ENCODE measurements around the gene SSBP3. TPM values are rescaled to one million over a fixed set of nuclear protein-coding genes. Genes with fewer than 3 reads are reported as not detected.

SSBP3 gene
- total RNA-seq, 2 donors from 2014 or later: 63.8 to 76.5 TPM

GRCh38 chr1:54355931-54356679, 50.1 kb downstream of the SSBP3 start:
- Histone ChIP-seq H3K27me3 (no peaks in the 10 kb centered on the region), H3K27ac (peak overlapping the region; percentile 57), H3K4me1 (peaks cover 20% of the 10 kb centered on the region), H3K9ac (ENCODE audit: low read depth in 2 of 2, low read length in 2 of 2) (peak overlapping the region in 1 of 2 donors; percentile 68), H3K4me3 (peak overlapping the region; percentile 27), H3K9me3 (no peaks in the 10 kb centered on the region), H3K36me3 (peaks cover 5% of the 10 kb centered on the region)
- intact Hi-C loops (cut with DNase I): no loop called here
- TF ChIP-seq, protein P1, sequence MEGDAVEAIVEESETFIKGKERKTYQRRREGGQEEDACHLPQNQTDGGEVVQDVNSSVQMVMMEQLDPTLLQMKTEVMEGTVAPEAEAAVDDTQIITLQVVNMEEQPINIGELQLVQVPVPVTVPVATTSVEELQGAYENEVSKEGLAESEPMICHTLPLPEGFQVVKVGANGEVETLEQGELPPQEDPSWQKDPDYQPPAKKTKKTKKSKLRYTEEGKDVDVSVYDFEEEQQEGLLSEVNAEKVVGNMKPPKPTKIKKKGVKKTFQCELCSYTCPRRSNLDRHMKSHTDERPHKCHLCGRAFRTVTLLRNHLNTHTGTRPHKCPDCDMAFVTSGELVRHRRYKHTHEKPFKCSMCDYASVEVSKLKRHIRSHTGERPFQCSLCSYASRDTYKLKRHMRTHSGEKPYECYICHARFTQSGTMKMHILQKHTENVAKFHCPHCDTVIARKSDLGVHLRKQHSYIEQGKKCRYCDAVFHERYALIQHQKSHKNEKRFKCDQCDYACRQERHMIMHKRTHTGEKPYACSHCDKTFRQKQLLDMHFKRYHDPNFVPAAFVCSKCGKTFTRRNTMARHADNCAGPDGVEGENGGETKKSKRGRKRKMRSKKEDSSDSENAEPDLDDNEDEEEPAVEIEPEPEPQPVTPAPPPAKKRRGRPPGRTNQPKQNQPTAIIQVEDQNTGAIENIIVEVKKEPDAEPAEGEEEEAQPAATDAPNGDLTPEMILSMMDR (IDR thresholded peaks at IDR 0.05): no peak
- peak; percentile 71 for DNase-seq

DNA sequence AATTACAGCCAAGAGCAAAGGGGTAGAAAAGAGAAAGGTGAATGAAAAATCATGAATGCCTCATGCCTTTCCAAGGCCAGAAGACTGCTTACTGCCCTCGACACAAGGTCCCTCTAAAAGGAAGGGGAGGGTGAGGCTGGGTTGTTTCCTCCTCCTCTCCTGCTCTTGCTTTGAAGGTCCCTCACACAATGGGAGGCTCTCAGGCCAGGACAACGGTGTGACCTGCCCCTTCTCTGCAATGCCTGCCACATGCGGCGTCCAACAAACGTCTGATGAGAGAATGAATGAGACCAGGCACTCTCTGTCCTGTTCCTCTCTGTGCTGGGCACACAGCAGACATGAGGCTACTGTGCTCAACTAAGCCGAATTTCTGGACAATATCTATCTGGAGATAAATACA, 51.3 kb downstream of the SSBP3 start:
- Histone ChIP-seq H3K36me3 (peaks cover 5% of the 10 kb centered on the region), H3K27ac (no peak overlapping the region), H3K9me3 (no peaks in the 10 kb centered on the region), H3K27me3 (no peaks in the 10 kb centered on the region), H3K4me1 (peaks cover 20% of the 10 kb centered on the region), H3K9ac (ENCODE audit: low read depth in 2 of 2, low read length in 2 of 2) (no peak overlapping the region), H3K4me3 (no peak overlapping the region)
- intact Hi-C loops (cut with DNase I): no loop called here
- TF ChIP-seq, protein P1 (IDR thresholded peaks at IDR 0.05): no peak
- DNase-seq: no peak

DNA sequence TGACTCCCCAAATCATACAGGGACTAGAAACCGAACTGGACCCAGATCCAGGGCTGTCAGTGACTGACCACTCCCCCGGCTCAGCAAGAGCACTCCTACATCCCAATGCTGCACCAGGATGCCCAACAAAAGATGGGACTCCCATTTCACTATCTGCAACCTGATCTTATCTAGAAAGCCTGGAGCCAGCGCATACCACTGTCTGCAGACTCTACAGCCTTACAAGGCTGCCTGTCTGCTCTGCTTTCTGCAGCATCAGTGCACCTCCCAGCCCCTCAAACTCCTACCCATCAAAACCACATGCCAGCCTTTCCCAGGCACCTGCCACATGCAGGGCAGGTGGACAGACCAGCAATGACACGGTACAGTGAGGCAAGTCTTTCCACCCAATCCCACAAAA, 52.2 kb downstream of the SSBP3 start:
- Histone ChIP-seq H3K27ac (no peak overlapping the region), H3K9ac (ENCODE audit: low read depth in 2 of 2, low read length in 2 of 2) (no peak overlapping the region), H3K4me3 (no peak overlapping the region), H3K9me3 (no peaks in the 10 kb centered on the region), H3K4me1 (peaks cover 20% of the 10 kb centered on the region), H3K27me3 (no peaks in the 10 kb centered on the region), H3K36me3 (peaks cover 5% of the 10 kb centered on the region)
- no peak for DNase-seq
- intact Hi-C loops (cut with DNase I): no loop called here
- TF ChIP-seq, protein P1 (IDR thresholded peaks at IDR 0.05): no peak

DNA sequence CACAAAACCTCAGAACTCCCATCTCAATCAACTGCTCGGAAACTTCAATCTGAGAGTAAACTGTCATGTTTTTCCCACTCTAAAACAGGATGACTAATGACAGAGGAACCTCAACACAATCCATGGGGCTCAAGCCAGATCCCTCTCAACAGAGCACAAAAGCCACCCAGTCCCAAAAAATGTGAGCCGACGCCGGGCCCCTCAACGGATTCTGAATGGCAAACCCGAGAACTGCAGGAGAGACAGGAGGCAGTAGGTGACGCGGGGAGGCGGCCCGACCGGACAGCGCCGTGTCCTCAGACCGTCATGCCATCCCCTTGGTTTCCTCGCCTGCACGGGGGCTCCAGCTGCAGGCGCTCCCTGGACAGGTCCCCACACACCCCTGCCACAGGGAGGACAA, 53.4 kb downstream of the SSBP3 start:
- Histone ChIP-seq H3K27ac (no peak overlapping the region), H3K4me3 (no peak overlapping the region), H3K36me3 (no peaks in the 10 kb centered on the region), H3K9me3 (no peaks in the 10 kb centered on the region), H3K9ac (ENCODE audit: low read depth in 2 of 2, low read length in 2 of 2) (no peak overlapping the region), H3K4me1 (peaks cover 23% of the 10 kb centered on the region), H3K27me3 (no peaks in the 10 kb centered on the region)
- intact Hi-C loops (cut with DNase I): no loop called here
- TF ChIP-seq, protein P1 (IDR thresholded peaks at IDR 0.05): no peak
- no peak for DNase-seq

- Histone ChIP-seq H3K4me1 (peaks cover 8% of the 10 kb centered on the region), H3K36me3 (no peaks in the 10 kb centered on the region), H3K9ac (ENCODE audit: low read depth in 2 of 2, low read length in 2 of 2) (no peak overlapping the region), H3K27ac (no peak overlapping the region), H3K27me3 (no peaks in the 10 kb centered on the region), H3K9me3 (no peaks in the 10 kb centered on the region), H3K4me3 (no peak overlapping the region)
- no peak for DNase-seq
- intact Hi-C loops (cut with DNase I): no loop called here
- TF ChIP-seq, protein P1 (IDR thresholded peaks at IDR 0.05): no peak
These were observed 55.8 kb downstream of the SSBP3 start for GRCh38 chr1:54350360-54350759.
